GM12878 (cell line): ENCODE measurements around the gene DGKA. TPM values are rescaled to one million over a fixed set of nuclear protein-coding genes. Genes with fewer than 3 reads are reported as not detected.

Experiments
- ATAC-seq: fragments of 200-7000 bp; cut with Tn5 transposase; 3 replicates; pipeline ENCODE4 v1.9.1; 2020; ENCODE audit warnings: mild to moderate bottlenecking, moderate library complexity
- BruUV-seq: library from RNA; stranded (reverse); fragments of 400-500 nt; replicated peaks from 2 replicates; lab custom pipeline; 2021; lab: Mats Ljungman, UMichigan
- CTCF ChIA-PET: fragments of 300-600 bp; sonication (Branson Sonifier 250); formaldehyde crosslinking; extraction: SDS; loops from one replicate; lab custom pipeline; 2021; ENCODE audit warnings: inconsistent platforms; lab: Yijun Ruan, JAX
- POLR2A ChIA-PET: fragments of 350-600 bp; formaldehyde crosslinking; extraction: SDS; loops from one replicate; lab custom pipeline; 2021; ENCODE audit warnings: inconsistent platforms; lab: Charles Lee
- RAD21 ChIA-PET: fragments of 300-600 bp; sonication (Branson Sonifier 250); formaldehyde crosslinking; loops from one replicate; lab custom pipeline; 2023; ENCODE audit warnings: antibody characterized with exemption; ENCODE audit not compliant: unreplicated experiment; lab: Charles Lee
- SMC1A ChIA-PET: fragments of 300-600 bp; sonication (Branson Sonifier 250); formaldehyde crosslinking; loops from one replicate; lab custom pipeline; 2023; ENCODE audit not compliant: unreplicated experiment, uncharacterized antibody; lab: Charles Lee
- DNase-seq: peaks from one replicate; pipeline ENCODE4 v3.0.0-alpha.2; 2011; ENCODE audit warnings: low read depth, low spot score
- FAIRE-seq: peaks from 3 replicates; lab custom pipeline; 2011; peaks lifted over from hg19 to GRCh38; lab: Jason Lieb, UNC
- H2AFZ ChIP-seq: 2 replicates; pipeline ENCODE4 v1.6.0; 2011; ENCODE audit warnings: low read depth, low read length, control low read depth; ENCODE audit not compliant: control insufficient read depth
- H3K27ac ChIP-seq: 2 replicates; pipeline ENCODE4 v1.5.1; 2011; ENCODE audit warnings: control low read depth; ENCODE audit not compliant: control insufficient read depth, insufficient read depth
- H3K27me3 ChIP-seq, 2 experiments: replicated peaks in 1 of 2; 2 replicates each; pipeline versions ENCODE4 v1.6.0 to v1.6.1; 2011; ENCODE audit warnings: low read length in 1 of 2; ENCODE audit not compliant: control insufficient read depth in 2 of 2, insufficient read depth in 2 of 2
- H3K36me3 ChIP-seq, 2 experiments: 2 replicates each; pipeline ENCODE4 v1.5.1; 2011; ENCODE audit warnings: low read length in 1 of 2; ENCODE audit not compliant: control insufficient read depth in 2 of 2, insufficient read depth in 2 of 2
- H3K4me1 ChIP-seq: 2 replicates; pipeline ENCODE4 v1.6.1; 2011; ENCODE audit warnings: mild to moderate bottlenecking, low read length, moderate library complexity, mixed read lengths; ENCODE audit not compliant: control insufficient read depth, insufficient read depth
- H3K4me2 ChIP-seq: 2 replicates; pipeline ENCODE4 v1.6.0; 2011; ENCODE audit warnings: control low read depth; ENCODE audit not compliant: control insufficient read depth, insufficient read depth
- H3K4me3 ChIP-seq: fragments of 200-600 bp; sonication (generic); 2 replicates; pipeline ENCODE4 v1.5.1; 2016
- H3K79me2 ChIP-seq: 2 replicates; pipeline ENCODE4 v1.6.0; 2011; ENCODE audit warnings: low read length; ENCODE audit not compliant: control insufficient read depth, insufficient read depth
- H3K9ac ChIP-seq: 2 replicates; pipeline ENCODE4 v1.8.0; 2011; ENCODE audit warnings: low read length, control low read depth, mixed read lengths; ENCODE audit not compliant: control insufficient read depth, insufficient read depth
- H3K9me3 ChIP-seq: replicated peaks from 3 replicates; pipeline ENCODE4 v1.5.1; 2011; ENCODE audit warnings: mild to moderate bottlenecking, low read length; ENCODE audit not compliant: control insufficient read depth, insufficient read depth
- H4K20me1 ChIP-seq: 2 replicates; pipeline ENCODE4 v1.6.0; 2011; ENCODE audit not compliant: control insufficient read depth, insufficient read depth
- NFYB ChIP-seq: IDR thresholded peaks from 2 replicates; pipeline ENCODE4 v1.6.1; 2011; ENCODE audit warnings: low read depth, mild to moderate bottlenecking, low read length, improper control_type of control experiment, moderate library complexity; ENCODE audit not compliant: insufficient read depth
- NRF1 ChIP-seq: conservative IDR thresholded peaks from 2 replicates; pipeline ENCODE4 v1.6.1; 2011; ENCODE audit warnings: mild to moderate bottlenecking, low read depth, low read length, improper control_type of control experiment
- RELB ChIP-seq: fragments of 450-650 bp; IDR thresholded peaks from 2 replicates; pipeline ENCODE4 v1.6.1; 2017; ENCODE audit warnings: low read depth, mild to moderate bottlenecking, moderate library complexity
- TAF1 ChIP-seq: IDR thresholded peaks from 2 replicates; pipeline ENCODE4 v1.6.1; 2011; ENCODE audit warnings: mild to moderate bottlenecking, low read depth, low read length, borderline replicate concordance
- ZBTB33 ChIP-seq: fragments of 450-650 bp; IDR thresholded peaks from 2 replicates; pipeline ENCODE4 v1.6.1; 2017; ENCODE audit warnings: mild to moderate bottlenecking
- ZNF622 ChIP-seq: fragments of 450-650 bp; IDR thresholded peaks from 2 replicates; pipeline ENCODE4 v1.6.1; 2017; ENCODE audit warnings: mild to moderate bottlenecking, inconsistent platforms
- ZNF687 ChIP-seq: fragments of 450-650 bp; IDR thresholded peaks from 2 replicates; pipeline ENCODE4 v1.6.1; 2017; ENCODE audit warnings: mild to moderate bottlenecking, moderate library complexity
- WGBS: methylation state at CpG from one replicate; pipeline ENCODE4 v1.1.6; 2016; ENCODE audit warnings: low lambda C conversion rate; ENCODE audit not compliant: insufficient replicate concordance, insufficient coverage; ENCODE audit errors: missing lambda C conversion rate; 5-methylcytosine and 5-hydroxymethylcytosine counted together
- in situ Hi-C: fragments of 300-500 bp; cut with MboI; formaldehyde crosslinking; loops from 9 replicates; pipeline ENCODE4 v1.14.3; 2018; ENCODE audit warnings: mixed read lengths
- intact Hi-C: fragments of 100-400 bp; cut with micrococcal nuclease; formaldehyde crosslinking; loops from one replicate; pipeline ENCODE4 v1.14.2; 2022; ENCODE audit not compliant: unreplicated experiment
- polyA plus RNA-seq, 11 experiments: library from polyadenylated mRNA; depleted of rRNA in 4 of 11; unstranded in 6 of 11; stranded (reverse) in 5 of 11; fragments of >200 nt; fragmentation: Nextera tagmentation in 4 of 11; fragmentation: Illumina TruSeq in 1 of 11; extraction: Ambion mirVana in 4 of 11; extraction: Trizol in 1 of 11; gene quantifications; 1 replicate in 1 of 11; 2 replicates in 10 of 11; pipeline versions ENCODE4 v1.2.1 to v1.2.3, GENCODE V29; 2011 to 2016; ENCODE audit warnings: inconsistent platforms in 2 of 11, missing spikeins in 2 of 11, low read depth in 1 of 11
- total RNA-seq, 4 experiments: library from RNA; depleted of rRNA in 3 of 4; stranded (reverse); fragments of >200 nt in 3 of 4; fragmentation: Illumina TruSeq in 1 of 4; extraction: Trizol in 1 of 4; gene quantifications; 2 replicates each; pipeline versions ENCODE4 v1.2.1 to v1.2.3, GENCODE V29; 2013 to 2021
- TF ChIP-seq, protein P1 (sequence below): fragments of 450-650 bp; IDR thresholded peaks from 2 replicates; pipeline ENCODE4 v1.6.1; 2017; ENCODE audit warnings: borderline replicate concordance

Gene DGKA
- total and polyA plus RNA-seq, 10 of the 15 experiments (the other 5 are each of a cell fraction or from before 2014, with no cell fraction given), result 14.0 to 65.5 (median 37.1) TPM

- no peak for TF ChIP-seq NFYB
- TF ChIP-seq NRF1, result no peak
- no peak for TF ChIP-seq ZNF622
Observed at GRCh38 chr12:55965941-55966407, 35.0 kb downstream of the DGKA start, which contains the start of gene PMEL (continued).

DNA sequence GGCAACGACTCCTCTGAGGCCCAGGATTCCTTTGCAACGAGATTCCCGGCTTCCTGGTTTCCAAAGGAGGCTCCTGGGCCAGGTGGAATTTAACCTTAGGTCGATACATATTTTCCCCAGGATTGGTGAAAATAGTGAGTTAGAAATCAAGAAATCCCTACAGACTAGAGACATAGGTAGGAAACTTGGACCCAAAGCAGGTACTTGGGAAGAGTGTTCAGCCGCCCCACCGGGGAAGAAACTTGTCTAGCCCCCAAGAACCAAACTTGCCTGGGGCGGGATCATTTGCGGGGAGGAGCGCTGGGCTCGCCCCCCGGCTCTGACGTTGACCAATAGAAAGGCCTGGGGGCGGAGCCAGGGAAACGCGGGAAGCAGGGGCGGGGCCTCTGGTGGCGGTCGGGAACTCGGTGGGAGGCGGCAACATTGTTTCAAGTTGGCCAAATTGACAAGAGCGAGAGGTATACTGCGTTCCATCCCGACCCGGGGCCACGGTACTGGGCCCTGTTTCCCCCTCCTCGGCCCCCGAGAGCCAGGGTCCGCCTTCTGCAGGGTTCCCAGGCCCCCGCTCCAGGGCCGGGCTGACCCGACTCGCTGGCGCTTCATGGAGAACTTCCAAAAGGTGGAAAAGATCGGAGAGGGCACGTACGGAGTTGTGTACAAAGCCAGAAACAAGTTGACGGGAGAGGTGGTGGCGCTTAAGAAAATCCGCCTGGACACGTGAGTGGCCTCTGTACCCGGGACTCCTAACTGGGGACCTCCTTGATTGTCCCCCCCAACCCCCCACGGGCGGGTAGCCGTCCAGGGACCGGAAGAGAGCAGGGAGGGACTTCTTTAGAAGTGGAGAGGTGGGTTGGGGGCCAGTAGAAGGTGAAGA is 35.7 kb downstream of the DGKA start, which contains the start of gene CDK2:
Gene CDK2, plus strand, starts transcription at position 423 of the 874 bp plus-strand sequence. Its CDS starts 179 bp downstream, at position 602.
- TSS peak; percentile 74 for BruUV-seq
- Histone ChIP-seq H3K9me3 (no peaks in the 10 kb centered on the region), H2AFZ (peak within 1 kb of the TSS; percentile 95), H3K79me2 (peaks cover 27% of the 10 kb centered on the region), H3K27ac (peak within 1 kb of the TSS; percentile 79), H3K4me3 (peak within 1 kb of the TSS; percentile 96), H3K27me3 (no peaks in the 10 kb centered on the region), H3K4me2 (peak within 1 kb of the TSS; percentile 100), H3K4me1 (peaks cover 15% of the 10 kb centered on the region), H4K20me1 (no peaks in the 10 kb centered on the region), H3K36me3 (peaks cover 0 to 7% of the 10 kb centered on the region in 2 experiments; a peak in 3 of 4 replicates), H3K9ac (peak within 1 kb of the TSS; percentile 91)
- ChIA-PET SMC1A (interaction anchor here (0.6 to 3.1 kb wide), 5 partner anchors 8 to 140 kb away, joined by 3 to 25 read pairs (median 3); no protein-coding TSS in a partner anchor), POLR2A (interaction anchor here (0.7 to 1.5 kb wide), 4 partner anchors 30 to 160 kb away, joined by 3 to 9 read pairs (median 4); partner anchors contain the start of genes PA2G4 and SUOX), RAD21 (interaction anchor here (0.6 to 2.1 kb wide), 3 partner anchors 37 to 228 kb away, joined by 4 to 11 read pairs (median 5); no protein-coding TSS in a partner anchor), CTCF (interaction anchor here (2.0 to 2.4 kb wide), 2 partner anchors 16 to 27 kb away, joined by 13 to 17 read pairs; no protein-coding TSS in a partner anchor)
- in situ Hi-C loops (no loop called here), intact Hi-C loops (no loop called here)
- peak; percentile 40 for DNase-seq
- FAIRE-seq, result no peak
- WGBS, result under 1% methylated on average over 45 of the region's 45 CpGs
- peak; percentile 91 for ATAC-seq
- no peak for TF ChIP-seq ZBTB33
- TF ChIP-seq, protein P1, sequence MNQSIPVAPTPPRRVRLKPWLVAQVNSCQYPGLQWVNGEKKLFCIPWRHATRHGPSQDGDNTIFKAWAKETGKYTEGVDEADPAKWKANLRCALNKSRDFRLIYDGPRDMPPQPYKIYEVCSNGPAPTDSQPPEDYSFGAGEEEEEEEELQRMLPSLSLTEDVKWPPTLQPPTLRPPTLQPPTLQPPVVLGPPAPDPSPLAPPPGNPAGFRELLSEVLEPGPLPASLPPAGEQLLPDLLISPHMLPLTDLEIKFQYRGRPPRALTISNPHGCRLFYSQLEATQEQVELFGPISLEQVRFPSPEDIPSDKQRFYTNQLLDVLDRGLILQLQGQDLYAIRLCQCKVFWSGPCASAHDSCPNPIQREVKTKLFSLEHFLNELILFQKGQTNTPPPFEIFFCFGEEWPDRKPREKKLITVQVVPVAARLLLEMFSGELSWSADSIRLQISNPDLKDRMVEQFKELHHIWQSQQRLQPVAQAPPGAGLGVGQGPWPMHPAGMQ, result no peak
- 0 out of 2 replicates have a peak, but pooled peaks have one; percentile 19 for TF ChIP-seq ZNF687
- TF ChIP-seq RELB, result no peak
- no peak for TF ChIP-seq TAF1
